ENCODE measurements around the gene WDR73. TPM values are rescaled to one million over a fixed set of nuclear protein-coding genes. Genes with fewer than 3 reads are reported as not detected.

The WDR73 gene
- total RNA-seq, 2 donors from 2014 or later, result 30.7 to 34.3 TPM

GRCh38 chr15:84600331-84600686 lies 53.8 kb downstream of the WDR73 start:
- Histone ChIP-seq H3K27ac (peak overlapping the region; percentile 57 to 58), H3K4me1 (ENCODE audit: control insufficient read depth in 1 of 2, low read depth in 2 of 2) (peaks cover 0 to 9% of the 10 kb centered on the region in 2 donors), H3K27me3 (replicated peaks; ENCODE audit: insufficient read depth) (no peaks in the 10 kb centered on the region), H3K36me3 (no peaks in the 10 kb centered on the region), H3K9me3 (no peaks in the 10 kb centered on the region), H3K4me3 (peak overlapping the region; percentile 83)
- TF ChIP-seq CTCF (IDR thresholded peaks at IDR 0.05), result no peak
- ATAC-seq (ENCODE audit: insufficient number of reproducible peaks, low FRiP score, low read depth) (peak; percentile 75), DNase-seq (ENCODE audit: low spot score) (peak; percentile 82)

GRCh38 chr15:84599906-84600305 lies 54.2 kb downstream of the WDR73 start:
- no peak for TF ChIP-seq CTCF (IDR thresholded peaks at IDR 0.05)
- DNase-seq (ENCODE audit: low spot score), result no peak
- no peak for ATAC-seq (ENCODE audit: insufficient number of reproducible peaks, low FRiP score, low read depth)
- H3K27ac ChIP-seq, result peak overlapping the region in 1 of 2 donors; percentile 29
- H3K9me3 ChIP-seq, result no peaks in the 10 kb centered on the region
- H3K4me1 ChIP-seq (ENCODE audit: control insufficient read depth in 1 of 2, low read depth in 2 of 2), result peaks cover 0 to 9% of the 10 kb centered on the region in 2 donors
- H3K27me3 ChIP-seq (replicated peaks; ENCODE audit: insufficient read depth), result no peaks in the 10 kb centered on the region
- H3K4me3 ChIP-seq, result peak overlapping the region; percentile 83
- H3K36me3 ChIP-seq, result no peaks in the 10 kb centered on the region

- Histone ChIP-seq H3K4me3 (no peak overlapping the region), H3K27ac (no peak overlapping the region), H3K36me3 (no peaks in the 10 kb centered on the region), H3K9me3 (no peaks in the 10 kb centered on the region), H3K4me1 (ENCODE audit: control insufficient read depth in 1 of 2, low read depth in 2 of 2) (peaks cover 0 to 9% of the 10 kb centered on the region in 2 donors), H3K27me3 (replicated peaks; ENCODE audit: insufficient read depth) (no peaks in the 10 kb centered on the region)
- peak; percentile 43 for TF ChIP-seq CTCF (IDR thresholded peaks at IDR 0.05)
- DNase-seq (ENCODE audit: low spot score) (no peak), ATAC-seq (ENCODE audit: insufficient number of reproducible peaks, low FRiP score, low read depth) (no peak)
Measured at GRCh38 chr15:84598993-84599392, 55.1 kb downstream of the WDR73 start.

GRCh38 chr15:84598250-84598649 lies 55.8 kb downstream of the WDR73 start:
- TF ChIP-seq CTCF (IDR thresholded peaks at IDR 0.05), result no peak
- H3K4me1 ChIP-seq (ENCODE audit: control insufficient read depth in 1 of 2, low read depth in 2 of 2), result peaks cover 0 to 9% of the 10 kb centered on the region in 2 donors
- DNase-seq (ENCODE audit: low spot score) (no peak), ATAC-seq (ENCODE audit: insufficient number of reproducible peaks, low FRiP score, low read depth) (no peak)
- no peaks in the 10 kb centered on the region for H3K36me3 ChIP-seq
- no peak overlapping the region for H3K4me3 ChIP-seq
- H3K9me3 ChIP-seq, result no peaks in the 10 kb centered on the region
- peak overlapping the region in 1 of 2 donors; percentile 9 for H3K27ac ChIP-seq
- H3K27me3 ChIP-seq (replicated peaks; ENCODE audit: insufficient read depth), result no peaks in the 10 kb centered on the region

- peaks cover 0 to 9% of the 10 kb centered on the region in 2 donors for H3K4me1 ChIP-seq (ENCODE audit: control insufficient read depth in 1 of 2, low read depth in 2 of 2)
- ATAC-seq (ENCODE audit: insufficient number of reproducible peaks, low FRiP score, low read depth) (no peak), DNase-seq (ENCODE audit: low spot score) (no peak)
- TF ChIP-seq CTCF (IDR thresholded peaks at IDR 0.05), result no peak
- no peaks in the 10 kb centered on the region for H3K36me3 ChIP-seq
- H3K27ac ChIP-seq, result no peak overlapping the region
- H3K9me3 ChIP-seq, result no peaks in the 10 kb centered on the region
- no peaks in the 10 kb centered on the region for H3K27me3 ChIP-seq (replicated peaks; ENCODE audit: insufficient read depth)
- H3K4me3 ChIP-seq, result no peak overlapping the region
Measured at GRCh38 chr15:84597296-84597695, 56.8 kb downstream of the WDR73 start.

Data from thoracic aorta (tissue), 2 donors.